GM12865 (cell line): ENCODE measurements around the gene PEX6.

ENCODE experiments used
- DNase-seq: peaks from one replicate; pipeline ENCODE4 v3.0.0; 2010; ENCODE audit warnings: low read depth
- H3K4me3 ChIP-seq: 2 replicates; pipeline ENCODE4 v1.5.1; 2011; ENCODE audit warnings: mild to moderate bottlenecking, low read depth, low read length, control low read depth
- TF ChIP-seq, protein P1 (sequence below): IDR thresholded peaks from 2 replicates; pipeline ENCODE4 v1.5.1; 2011; ENCODE audit warnings: low read length, control low read depth, low read depth, inconsistent platforms; ENCODE audit not compliant: insufficient read depth; ENCODE audit errors: missing control alignments

PEX6 gene

DNA sequence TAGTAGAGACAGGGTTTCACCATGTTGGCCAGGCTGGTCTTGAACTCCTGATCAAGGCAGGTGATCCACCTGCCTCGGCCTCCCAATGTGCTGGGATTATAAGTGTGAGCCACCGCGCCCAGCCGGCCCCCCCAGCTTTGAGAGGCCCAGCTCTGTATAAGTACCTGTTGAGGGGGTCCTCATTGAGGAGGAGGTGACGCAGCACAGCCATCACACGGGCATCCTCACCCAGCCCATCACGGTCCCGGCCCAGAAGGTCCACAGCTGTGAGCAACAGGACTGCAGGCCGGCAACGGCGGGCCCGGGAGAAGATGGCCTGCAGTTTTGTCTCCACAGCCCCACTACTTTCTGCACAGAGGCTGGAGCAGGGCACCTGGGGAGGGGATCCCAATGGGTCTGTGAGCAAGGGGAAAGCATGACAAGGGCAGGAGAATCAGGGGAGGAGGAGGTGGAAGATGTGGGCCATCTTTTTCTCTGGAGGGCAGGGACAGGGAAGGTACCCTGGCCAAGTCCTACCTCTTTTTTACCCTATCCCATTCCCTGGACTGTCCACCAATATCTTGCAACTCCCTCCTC lies 10.8 kb downstream of the PEX6 start:
- TF ChIP-seq, protein P1, sequence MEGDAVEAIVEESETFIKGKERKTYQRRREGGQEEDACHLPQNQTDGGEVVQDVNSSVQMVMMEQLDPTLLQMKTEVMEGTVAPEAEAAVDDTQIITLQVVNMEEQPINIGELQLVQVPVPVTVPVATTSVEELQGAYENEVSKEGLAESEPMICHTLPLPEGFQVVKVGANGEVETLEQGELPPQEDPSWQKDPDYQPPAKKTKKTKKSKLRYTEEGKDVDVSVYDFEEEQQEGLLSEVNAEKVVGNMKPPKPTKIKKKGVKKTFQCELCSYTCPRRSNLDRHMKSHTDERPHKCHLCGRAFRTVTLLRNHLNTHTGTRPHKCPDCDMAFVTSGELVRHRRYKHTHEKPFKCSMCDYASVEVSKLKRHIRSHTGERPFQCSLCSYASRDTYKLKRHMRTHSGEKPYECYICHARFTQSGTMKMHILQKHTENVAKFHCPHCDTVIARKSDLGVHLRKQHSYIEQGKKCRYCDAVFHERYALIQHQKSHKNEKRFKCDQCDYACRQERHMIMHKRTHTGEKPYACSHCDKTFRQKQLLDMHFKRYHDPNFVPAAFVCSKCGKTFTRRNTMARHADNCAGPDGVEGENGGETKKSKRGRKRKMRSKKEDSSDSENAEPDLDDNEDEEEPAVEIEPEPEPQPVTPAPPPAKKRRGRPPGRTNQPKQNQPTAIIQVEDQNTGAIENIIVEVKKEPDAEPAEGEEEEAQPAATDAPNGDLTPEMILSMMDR: no peak
- H3K4me3 ChIP-seq: no peak overlapping the region
- no peak for DNase-seq

DNA sequence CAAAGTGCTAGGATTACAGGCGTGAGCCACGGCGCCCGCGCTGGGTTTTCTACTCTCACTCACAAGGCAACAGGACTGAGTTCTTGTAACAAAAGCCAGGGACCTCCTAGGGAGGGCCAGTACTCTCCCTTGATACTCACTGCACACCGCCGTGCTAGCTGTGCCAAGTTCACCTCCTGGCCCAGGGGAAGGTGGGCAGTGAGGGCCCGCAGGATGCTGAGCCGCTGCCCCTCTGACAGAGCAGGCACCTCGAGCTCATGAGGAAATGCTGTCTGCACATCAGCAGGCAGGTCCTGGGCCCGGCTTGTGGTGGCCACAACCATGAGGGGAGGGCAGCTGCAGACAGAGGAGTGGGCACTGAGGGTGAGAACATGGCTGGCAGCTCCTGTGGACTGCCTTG lies 11.8 kb downstream of the PEX6 start:
- no peak for DNase-seq
- H3K4me3 ChIP-seq: no peak overlapping the region
- TF ChIP-seq, protein P1: no peak

DNA sequence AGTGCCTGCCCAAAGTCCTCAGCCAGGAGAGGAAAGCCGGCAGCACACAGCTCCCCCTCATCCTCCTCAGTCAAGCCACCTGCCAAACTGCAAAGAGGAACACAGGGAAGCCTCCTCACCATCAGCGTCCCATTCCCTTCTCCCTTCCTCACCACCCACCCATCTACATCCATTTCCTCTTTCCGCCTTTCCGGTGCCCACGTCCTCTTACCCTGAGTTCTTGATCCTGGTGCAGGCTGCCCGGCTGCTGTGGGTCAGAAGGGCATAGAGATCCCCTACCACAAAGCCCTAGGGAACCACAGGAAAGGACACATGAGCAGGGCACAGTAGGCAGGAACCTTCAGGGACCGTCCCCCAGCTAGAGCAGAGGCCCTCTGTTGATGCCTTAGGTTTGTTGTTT lies 12.4 kb downstream of the PEX6 start:
- no peak overlapping the region for H3K4me3 ChIP-seq
- TF ChIP-seq, protein P1: no peak
- DNase-seq: no peak

DNA sequence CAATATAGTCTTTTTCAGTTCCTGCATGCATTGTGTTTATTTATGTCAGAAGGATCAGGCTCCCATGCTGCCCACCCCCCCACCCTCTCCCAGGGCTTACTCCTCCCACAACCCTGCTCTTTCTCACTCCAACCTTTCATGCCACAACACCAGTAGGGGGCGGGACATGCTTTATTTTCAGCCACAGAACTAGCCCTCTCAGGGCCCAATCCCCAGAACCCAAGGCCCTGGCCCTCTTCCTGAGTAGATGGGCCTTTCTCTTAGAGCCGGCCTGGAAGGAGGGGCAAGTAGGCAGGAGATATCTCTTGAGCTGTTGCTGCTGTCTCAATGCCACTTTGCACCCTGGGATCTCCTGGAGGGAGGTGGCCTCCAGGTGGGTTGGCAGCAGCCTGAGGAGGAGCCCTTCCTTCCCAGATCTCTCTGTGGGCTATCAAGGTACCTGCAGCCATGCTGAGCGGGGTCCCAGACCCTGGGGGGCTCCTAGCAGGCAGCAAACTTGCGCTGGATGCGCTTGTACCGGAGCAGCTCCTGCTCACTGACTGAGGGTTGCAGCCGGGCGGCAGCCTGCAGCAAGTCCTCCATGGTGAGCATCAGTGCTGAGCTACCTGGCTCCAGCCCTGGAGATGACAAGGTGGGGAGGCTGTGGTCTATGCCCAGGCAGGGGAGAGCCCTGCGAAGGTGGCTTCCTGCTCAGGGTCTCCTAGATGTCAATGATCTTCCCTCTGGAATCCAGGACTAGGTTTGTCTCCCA lies 15.0 kb downstream of the PEX6 start:
- H3K4me3 ChIP-seq: no peak overlapping the region
- TF ChIP-seq, protein P1: no peak
- peak; percentile 51 for DNase-seq

DNA sequence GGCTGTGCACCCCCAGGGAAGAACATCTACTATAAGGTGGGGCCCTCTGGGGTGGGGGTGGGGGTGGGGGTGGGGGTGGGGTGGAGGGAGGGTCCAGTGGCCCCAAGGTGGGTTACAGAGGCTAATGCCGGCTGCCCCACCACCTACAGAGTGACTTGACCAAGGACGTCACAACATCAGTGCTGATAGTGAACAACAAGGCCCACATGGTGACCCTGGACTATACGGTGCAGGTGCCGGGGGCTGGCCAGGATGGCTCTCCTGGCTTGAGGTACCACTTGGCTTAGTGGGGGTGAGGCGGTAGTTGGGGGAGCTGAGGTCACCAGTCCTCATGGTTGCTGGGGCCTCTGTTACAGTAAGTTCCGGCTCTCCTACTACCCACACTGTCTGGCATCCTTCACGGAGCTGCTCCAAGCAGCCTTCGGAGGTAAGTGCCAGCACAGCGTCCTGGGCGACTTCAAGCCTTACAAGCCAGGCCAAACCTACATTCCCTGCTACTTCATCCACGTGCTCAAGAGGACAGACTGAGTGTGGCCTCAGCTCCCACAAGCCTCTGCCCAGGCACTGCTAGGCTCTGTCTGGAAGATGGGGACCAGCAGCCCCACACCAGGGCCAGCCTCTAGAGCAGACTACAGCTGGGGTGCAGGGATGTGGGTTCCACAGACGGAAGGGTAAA lies 15.7 kb downstream of the PEX6 start:
- TF ChIP-seq, protein P1: no peak
- DNase-seq: no peak

DNA sequence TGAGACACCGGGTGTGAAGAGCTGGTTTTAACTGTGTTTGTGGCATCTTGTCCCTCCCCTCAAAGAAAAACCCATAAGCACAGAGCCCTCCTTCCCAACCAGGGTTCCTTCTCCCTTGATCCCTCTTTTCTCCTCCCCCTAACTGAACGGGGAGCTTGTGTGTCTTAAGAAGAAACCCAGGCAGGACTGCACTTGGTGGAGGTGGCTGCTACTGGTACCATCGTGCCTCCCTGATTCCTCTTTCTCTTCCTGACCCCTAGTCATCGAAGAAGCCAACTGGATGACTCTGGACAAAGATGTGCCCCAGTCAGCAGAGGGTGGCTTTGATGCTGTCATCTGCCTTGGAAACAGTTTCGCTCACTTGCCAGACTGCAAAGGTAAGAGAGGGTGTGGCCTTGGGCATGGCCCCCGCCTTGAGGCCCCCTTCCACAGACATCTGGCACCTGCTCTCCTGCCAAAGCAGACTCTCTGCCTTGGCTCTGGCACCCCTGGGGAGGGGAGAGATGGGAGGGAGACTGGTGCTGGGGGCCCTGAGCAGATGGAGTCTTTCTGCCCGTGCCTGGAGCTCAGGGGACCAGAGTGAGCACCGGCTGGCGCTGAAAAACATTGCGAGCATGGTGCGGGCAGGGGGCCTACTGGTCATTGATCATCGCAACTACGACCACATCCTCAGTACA lies 16.3 kb downstream of the PEX6 start:
- DNase-seq: no peak
- TF ChIP-seq, protein P1: no peak
- H3K4me3 ChIP-seq: no peak overlapping the region

More for the DNA sequence above, 15.7 kb downstream of the PEX6 start:
- no peak overlapping the region for H3K4me3 ChIP-seq
